GM11168 (cell line): ENCODE results near the gene ANKRD45.
"Not testable (repeated sequence)": the region's sequence is repeated elsewhere in the genome, so short reads cannot be mapped to it uniquely, and the experiment has no call there.

Experiments
- in situ Hi-C: fragments of 300-500 bp; cut with MboI; formaldehyde crosslinking; loops from one replicate; pipeline ENCODE4 v1.12.0; 2022; ENCODE audit warnings: low sequenced_read_pairs; ENCODE audit not compliant: unreplicated experiment

Gene ANKRD45

GRCh38 chr1:173648880-173649605 is 20.6 kb downstream of the ANKRD45 start:
- in situ Hi-C loops = no loop called here

DNA sequence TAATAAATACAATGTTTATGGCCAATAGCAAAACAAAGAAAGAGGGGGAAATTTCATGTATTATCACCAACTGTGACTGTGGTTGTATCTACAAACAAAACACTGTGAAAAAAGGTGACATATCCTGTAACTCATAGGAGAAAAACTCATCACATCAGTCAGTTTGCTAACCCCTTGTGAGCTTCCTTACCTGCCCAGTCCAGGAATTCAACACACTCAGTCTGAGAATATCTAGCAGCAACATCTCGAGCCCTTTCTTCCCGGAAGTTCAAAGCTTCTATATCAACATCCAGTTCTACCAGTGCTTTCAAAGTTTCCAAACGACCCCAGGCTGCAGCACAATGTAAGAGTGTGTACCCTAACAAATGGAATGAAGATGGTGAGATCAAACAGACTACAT is 23.0 kb downstream of the ANKRD45 start:
- in situ Hi-C loops = no loop called here

GRCh38 chr1:173642450-173643139 is 27.1 kb downstream of the ANKRD45 start:
- in situ Hi-C loops = not testable (repeated sequence)

GRCh38 chr1:173639102-173639501 is 30.5 kb downstream of the ANKRD45 start:
- in situ Hi-C loops = no loop called here

- in situ Hi-C loops = no loop called here
These were observed 31.3 kb downstream of the ANKRD45 start for GRCh38 chr1:173638043-173639021.

GRCh38 chr1:173637236-173638042 is 32.2 kb downstream of the ANKRD45 start:
- in situ Hi-C loops = not testable (repeated sequence)

GRCh38 chr1:173635116-173635515 is 34.5 kb downstream of the ANKRD45 start, which contains the start of gene TEX50:
TSS of gene TEX50 (plus strand) at chr1:173635338. CDS start at chr1:173635522, 184 bp downstream.
- in situ Hi-C loops = no loop called here

DNA sequence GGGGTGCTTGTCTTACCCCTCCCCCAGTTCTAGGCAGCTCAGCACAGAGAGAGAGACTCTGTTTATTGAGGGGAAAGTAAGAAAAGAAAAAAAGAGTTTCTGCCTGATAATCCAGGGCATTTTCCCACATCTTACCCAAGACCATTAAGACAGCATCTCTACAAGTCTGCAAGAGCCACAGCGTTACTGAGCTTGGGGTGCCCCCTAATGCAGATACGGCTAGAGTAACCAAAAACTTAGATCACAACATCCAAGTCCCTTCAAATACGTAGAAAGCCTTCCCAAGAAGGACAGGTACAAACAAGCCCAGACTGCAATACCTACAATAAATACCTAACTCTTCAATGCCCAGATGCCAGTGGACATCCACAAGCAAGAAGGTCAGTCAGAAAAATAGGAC is 40.8 kb downstream of the ANKRD45 start:
- in situ Hi-C loops = no loop called here

DNA sequence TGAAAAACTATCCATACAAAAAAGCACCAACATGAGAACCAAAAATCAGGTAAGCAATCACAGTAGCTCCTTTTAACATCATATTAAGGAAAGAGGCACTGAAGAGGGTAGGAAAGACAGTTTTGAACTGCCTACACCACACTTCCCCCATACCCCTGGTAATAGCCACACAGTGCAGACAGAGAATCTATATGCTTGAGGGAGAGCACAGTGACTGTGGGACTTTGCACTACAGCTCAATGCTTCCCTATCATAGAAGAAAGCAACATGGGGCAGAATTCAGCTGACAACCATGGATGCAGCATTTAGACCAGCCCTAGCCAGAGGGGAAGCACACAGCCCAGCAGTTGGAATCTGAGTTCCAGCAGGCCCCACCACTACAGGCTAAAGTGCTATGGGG is 42.4 kb downstream of the ANKRD45 start:
- in situ Hi-C loops = no loop called here

DNA sequence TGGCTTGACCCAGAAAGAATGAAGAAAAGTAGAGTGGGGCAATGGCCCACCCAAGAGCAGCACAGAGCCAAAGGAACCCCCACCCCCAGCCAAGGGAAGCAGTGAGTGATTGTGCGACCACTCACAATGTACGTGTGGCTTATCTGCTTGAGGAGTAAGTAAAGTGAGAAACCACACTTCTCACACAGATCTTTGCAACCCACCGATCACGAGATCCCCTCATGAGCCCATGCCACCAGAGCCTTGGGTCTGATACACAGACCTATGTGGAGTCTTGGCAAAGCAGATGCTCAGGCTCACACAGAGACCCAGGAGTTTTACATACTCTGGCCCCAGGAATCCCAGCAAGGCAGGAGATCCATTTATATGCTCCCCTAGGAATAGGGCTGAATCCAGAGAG is 52.8 kb downstream of the ANKRD45 start:
- in situ Hi-C loops = no loop called here

GRCh38 chr1:173613086-173613485 is 56.6 kb downstream of the ANKRD45 start:
- in situ Hi-C loops = not testable (repeated sequence)

GRCh38 chr1:173608503-173609216 is 61.0 kb downstream of the ANKRD45 start:
- in situ Hi-C loops = no loop called here

DNA sequence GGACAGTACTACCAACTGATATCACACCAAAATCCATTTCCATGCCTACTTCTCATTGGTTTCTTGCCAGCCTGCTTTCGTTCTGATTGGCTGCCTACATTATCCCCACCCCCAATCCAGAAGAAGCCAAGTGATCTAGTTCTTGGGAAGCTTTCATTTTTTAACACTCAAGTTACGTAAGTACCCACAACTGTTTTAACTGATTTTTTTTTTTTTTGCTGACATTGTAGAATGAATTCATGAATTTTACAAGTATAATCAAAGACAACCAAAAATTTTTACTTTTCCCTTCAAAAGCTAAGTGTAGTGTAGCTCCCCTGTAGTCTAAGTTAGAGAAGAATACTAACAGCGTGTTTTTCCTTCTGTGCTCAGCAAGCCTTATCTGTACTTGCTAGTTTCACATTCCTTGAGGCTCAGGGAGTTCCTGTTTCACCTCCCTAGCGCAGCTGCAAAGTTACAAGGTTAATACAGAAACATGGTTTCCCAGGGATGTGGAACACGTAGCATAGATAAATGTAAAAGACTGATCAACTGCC is 66.5 kb downstream of the ANKRD45 start, which contains the start of gene SLC9C2:
Gene SLC9C2, minus strand, starts transcription at position 17 of the 536 bp plus-strand sequence. CDS start 1,296 bp downstream, outside the sequence.
- in situ Hi-C loops = no loop called here

- in situ Hi-C loops = no loop called here
These were observed 68.1 kb downstream of the ANKRD45 start for GRCh38 chr1:173601588-173601987.

GRCh38 chr1:173596097-173596825 is 73.4 kb downstream of the ANKRD45 start:
- in situ Hi-C loops = no loop called here

DNA sequence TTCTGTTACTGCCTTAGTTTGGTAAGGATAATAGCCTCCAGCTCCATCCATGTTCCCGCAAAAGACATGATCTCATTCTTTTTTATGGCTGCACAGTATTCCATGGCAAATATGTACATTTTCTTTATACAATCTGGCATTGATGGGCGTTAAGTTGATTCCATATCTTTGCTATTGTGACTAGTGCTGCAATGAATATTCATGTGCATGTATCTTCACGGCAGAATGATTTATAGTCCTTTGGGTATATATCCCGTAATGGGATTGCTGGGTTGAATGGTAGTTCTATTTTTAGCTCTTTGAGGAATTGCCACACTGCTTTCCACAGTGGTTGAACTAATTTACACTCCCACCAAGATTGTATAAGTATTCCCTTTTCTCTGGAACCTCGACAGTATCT is 78.5 kb downstream of the ANKRD45 start:
- in situ Hi-C loops = not testable (repeated sequence)

GRCh38 chr1:173590557-173590956 is 79.1 kb downstream of the ANKRD45 start:
- in situ Hi-C loops = no loop called here
